ENCODE data around the gene MORN5. TPM values are rescaled to one million over a fixed set of nuclear protein-coding genes. Genes with fewer than 3 reads are reported as not detected.
A peak's percentile ranks its signal among the peaks of the same experiment; 100 is the strongest.

The MORN5 gene
- total and polyA plus RNA-seq, 10 donors = 1.4 TPM; not detected in 9

DNA sequence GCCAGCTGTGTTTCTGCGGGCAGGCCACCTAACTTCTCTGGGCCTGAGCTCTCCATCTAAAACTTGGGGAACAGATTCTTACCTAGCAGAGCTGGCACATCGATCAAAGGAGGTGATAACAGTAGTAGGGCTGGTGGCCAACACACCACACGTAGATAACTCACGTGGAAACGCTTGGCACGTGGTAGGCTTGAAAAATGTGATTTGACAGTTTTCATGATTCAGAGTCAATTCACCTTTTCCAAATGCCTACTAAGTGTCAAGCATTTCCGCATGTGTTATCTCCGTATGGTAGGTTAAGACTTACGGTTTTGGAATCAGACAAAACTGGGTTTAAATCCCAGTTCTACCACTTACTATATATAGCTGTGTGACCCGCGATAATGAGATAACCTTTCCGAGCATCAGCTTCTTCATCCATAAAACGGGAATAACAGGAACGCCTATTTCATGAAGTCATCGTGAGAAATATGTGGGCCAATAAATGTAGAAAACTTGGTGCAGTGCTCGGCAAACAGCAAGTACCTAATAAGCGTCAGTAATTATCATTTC is 25.6 kb upstream of the MORN5 start:
- intact Hi-C loops (cut with DNase I; ENCODE audit: low total_unique reads) = no loop called here
- no peak for TF ChIP-seq CTCF (IDR thresholded peaks at IDR 0.05 in 8 of 11, conservative IDR thresholded peaks at IDR 0.05 in 3 of 11)
- TF ChIP-seq POLR2AphosphoS5 (IDR thresholded peaks at IDR 0.05) = no peak
- TF ChIP-seq POLR2A (IDR thresholded peaks at IDR 0.05) = no peak
- peaks cover 0 to 8% (median 0%) of the 10 kb centered on the region in 7 donors for H3K27me3 ChIP-seq (replicated peaks in 1 of 7)
- H3K4me3 ChIP-seq = no peak overlapping the region
- WGBS, 5 donors = 70 to 81% (median 77%) methylated on average over 17 of the region's 17 CpGs
- peaks cover 0 to 31% (median 11%) of the 10 kb centered on the region in 6 donors for H3K4me1 ChIP-seq
- no peak for DNase-seq
- H3K36me3 ChIP-seq = no peaks in the 10 kb centered on the region
- no peaks in the 10 kb centered on the region for H3K9me3 ChIP-seq
- peak overlapping the region in 1 of 8 donors; percentile 41 for H3K27ac ChIP-seq

GRCh38 chr9:122134822-122135528 is 24.7 kb upstream of the MORN5 start:
- Histone ChIP-seq H3K4me1 (peaks cover 0 to 29% (median 11%) of the 10 kb centered on the region in 6 donors), H3K9me3 (no peaks in the 10 kb centered on the region), H3K27ac (no peak overlapping the region), H3K27me3 (replicated peaks in 1 of 7) (peaks cover 0 to 8% (median 0%) of the 10 kb centered on the region in 7 donors), H3K4me3 (no peak overlapping the region), H3K36me3 (no peaks in the 10 kb centered on the region)
- DNase-seq = no peak
- intact Hi-C loops (cut with DNase I; ENCODE audit: low total_unique reads) = no loop called here
- TF ChIP-seq CTCF (IDR thresholded peaks at IDR 0.05 in 8 of 11, conservative IDR thresholded peaks at IDR 0.05 in 3 of 11) (no peak), POLR2AphosphoS5 (IDR thresholded peaks at IDR 0.05) (no peak), POLR2A (IDR thresholded peaks at IDR 0.05) (no peak)
- 66 to 78% (median 71%) methylated on average over 9 to 12 of the region's 12 CpGs for WGBS, 5 donors

DNA sequence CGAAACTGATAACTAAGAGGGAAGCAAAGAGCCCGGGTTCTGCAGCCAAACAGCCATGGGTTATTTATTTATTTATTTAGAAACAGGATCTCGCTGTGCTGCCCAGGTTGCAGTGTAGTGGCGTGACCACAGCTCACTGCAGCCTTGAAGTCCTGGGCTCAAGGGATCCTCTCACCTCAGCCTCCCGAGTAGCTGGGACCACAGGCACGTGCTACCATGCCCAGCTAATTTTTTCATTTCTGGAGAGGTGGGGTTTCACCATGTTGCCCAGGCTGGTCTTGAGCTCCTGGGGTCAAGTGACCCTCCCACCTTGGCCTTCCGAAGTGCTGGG is 24.2 kb upstream of the MORN5 start:
- H3K27me3 ChIP-seq (replicated peaks in 1 of 7) = peaks cover 0 to 8% (median 0%) of the 10 kb centered on the region in 7 donors
- H3K4me1 ChIP-seq = peaks cover 0 to 29% (median 11%) of the 10 kb centered on the region in 6 donors
- H3K9me3 ChIP-seq = no peaks in the 10 kb centered on the region
- no peak overlapping the region for H3K4me3 ChIP-seq
- DNase-seq = no peak
- H3K36me3 ChIP-seq = no peaks in the 10 kb centered on the region
- 83 to 94% (median 91%) methylated on average over 7 of the region's 7 CpGs for WGBS, 5 donors
- no peak for TF ChIP-seq CTCF (IDR thresholded peaks at IDR 0.05 in 8 of 11, conservative IDR thresholded peaks at IDR 0.05 in 3 of 11)
- no peak for TF ChIP-seq POLR2AphosphoS5 (IDR thresholded peaks at IDR 0.05)
- no peak for TF ChIP-seq POLR2A (IDR thresholded peaks at IDR 0.05)
- no peak overlapping the region for H3K27ac ChIP-seq
- intact Hi-C loops (cut with DNase I; ENCODE audit: low total_unique reads) = no loop called here

GRCh38 chr9:122138560-122139268 is 21.0 kb upstream of the MORN5 start:
- peaks cover 0 to 19% (median 7%) of the 10 kb centered on the region in 6 donors for H3K4me1 ChIP-seq
- no peak overlapping the region for H3K27ac ChIP-seq
- no peak overlapping the region for H3K4me3 ChIP-seq
- no peaks in the 10 kb centered on the region for H3K9me3 ChIP-seq
- no peak for DNase-seq
- 79 to 90% (median 84%) methylated on average over 10 of the region's 10 CpGs for WGBS, 5 donors
- TF ChIP-seq CTCF (IDR thresholded peaks at IDR 0.05 in 8 of 11, conservative IDR thresholded peaks at IDR 0.05 in 3 of 11) (no peak), POLR2AphosphoS5 (IDR thresholded peaks at IDR 0.05) (no peak), POLR2A (IDR thresholded peaks at IDR 0.05) (no peak)
- intact Hi-C loops (cut with DNase I; ENCODE audit: low total_unique reads) = no loop called here
- H3K27me3 ChIP-seq (replicated peaks in 1 of 7) = no peaks in the 10 kb centered on the region
- peaks cover 0 to 25% (median 11%) of the 10 kb centered on the region in 6 donors for H3K36me3 ChIP-seq

Measured in spleen (tissue), 11 donors.